Ishikawa (cell line): Measurements from ENCODE around the gene RASA3.
A peak's percentile ranks its signal among the peaks of the same experiment; 100 is the strongest.

Source experiments
- CEBPB ChIP-seq: IDR thresholded peaks from 2 replicates; pipeline ENCODE4 v1.6.1; 2012
- CREB1 ChIP-seq: IDR thresholded peaks from 2 replicates; pipeline ENCODE4 v1.6.1; 2012; ENCODE audit warnings: low read depth
- EGR1 ChIP-seq: IDR thresholded peaks from 2 replicates; pipeline ENCODE4 v1.6.1; 2012
- EP300 ChIP-seq: IDR thresholded peaks from 2 replicates; pipeline ENCODE4 v1.6.1; 2012; ENCODE audit warnings: borderline replicate concordance
- FOXM1 ChIP-seq: IDR thresholded peaks from 2 replicates; pipeline ENCODE4 v1.6.1; 2012; ENCODE audit warnings: low read depth, borderline replicate concordance
- MAX ChIP-seq: IDR thresholded peaks from 2 replicates; pipeline ENCODE4 v1.6.1; 2012
- NFIC ChIP-seq: IDR thresholded peaks from 2 replicates; pipeline ENCODE4 v1.6.1; 2012
- RAD21 ChIP-seq: IDR thresholded peaks from 2 replicates; pipeline ENCODE4 v1.6.1; 2012; ENCODE audit warnings: low read depth
- TAF1 ChIP-seq: IDR thresholded peaks from 2 replicates; pipeline ENCODE4 v1.6.1; 2012; ENCODE audit warnings: low read depth, mild to moderate bottlenecking
- TCF12 ChIP-seq: IDR thresholded peaks from 2 replicates; pipeline ENCODE4 v1.6.1; 2012; ENCODE audit warnings: low read depth
- TEAD4 ChIP-seq: IDR thresholded peaks from 2 replicates; pipeline ENCODE4 v1.6.1; 2012
- USF1 ChIP-seq: IDR thresholded peaks from 2 replicates; pipeline ENCODE4 v1.6.1; 2012
- YY1 ChIP-seq: IDR thresholded peaks from 2 replicates; pipeline ENCODE4 v1.6.1; 2012; ENCODE audit warnings: low read depth
- ZBTB7A ChIP-seq: IDR thresholded peaks from 2 replicates; pipeline ENCODE4 v1.6.1; 2012; ENCODE audit warnings: low read depth
- TF ChIP-seq, protein P1 (sequence below): IDR thresholded peaks from 2 replicates; pipeline ENCODE4 v1.6.1; 2012; ENCODE audit warnings: low read depth, mild to moderate bottlenecking

The RASA3 gene

DNA sequence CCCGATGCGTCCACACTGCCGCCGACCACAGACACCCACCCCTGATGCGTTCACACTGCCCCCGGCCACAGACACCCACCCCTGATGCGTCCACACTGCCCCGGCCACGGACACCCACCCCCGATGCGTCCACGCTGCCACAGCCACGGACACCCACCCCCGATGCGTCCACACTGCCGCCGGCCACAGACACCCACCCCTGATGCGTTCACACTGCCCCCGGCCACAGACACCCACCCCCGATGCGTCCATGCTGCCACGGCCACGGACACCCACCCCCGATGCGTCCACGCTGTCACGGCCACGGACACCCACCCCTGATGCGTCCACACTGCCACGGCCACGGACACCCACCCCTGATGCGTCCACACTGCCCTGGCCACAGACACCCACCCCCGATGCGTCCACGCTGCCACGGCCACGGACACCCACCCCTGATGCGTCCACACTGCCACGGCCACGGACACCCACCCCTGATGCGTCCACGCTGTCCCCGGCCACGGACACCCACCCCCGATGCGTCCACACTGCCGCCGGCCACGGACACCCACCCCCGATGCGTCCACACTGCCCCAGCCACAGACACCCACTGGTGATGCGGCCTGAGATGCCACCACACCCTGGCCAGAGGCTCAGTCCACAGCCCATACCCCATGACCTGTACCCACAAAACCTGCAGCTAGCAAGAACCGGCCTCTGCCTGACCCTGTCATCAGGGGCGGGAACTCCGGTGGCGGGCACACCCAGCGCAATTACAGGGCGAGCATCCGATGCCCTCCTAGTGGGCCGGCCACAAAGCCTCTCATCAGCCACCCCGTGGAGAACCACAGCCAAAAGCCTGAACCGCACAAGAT, 28.4 kb downstream of the RASA3 start:
- TF ChIP-seq YY1, result no peak

DNA sequence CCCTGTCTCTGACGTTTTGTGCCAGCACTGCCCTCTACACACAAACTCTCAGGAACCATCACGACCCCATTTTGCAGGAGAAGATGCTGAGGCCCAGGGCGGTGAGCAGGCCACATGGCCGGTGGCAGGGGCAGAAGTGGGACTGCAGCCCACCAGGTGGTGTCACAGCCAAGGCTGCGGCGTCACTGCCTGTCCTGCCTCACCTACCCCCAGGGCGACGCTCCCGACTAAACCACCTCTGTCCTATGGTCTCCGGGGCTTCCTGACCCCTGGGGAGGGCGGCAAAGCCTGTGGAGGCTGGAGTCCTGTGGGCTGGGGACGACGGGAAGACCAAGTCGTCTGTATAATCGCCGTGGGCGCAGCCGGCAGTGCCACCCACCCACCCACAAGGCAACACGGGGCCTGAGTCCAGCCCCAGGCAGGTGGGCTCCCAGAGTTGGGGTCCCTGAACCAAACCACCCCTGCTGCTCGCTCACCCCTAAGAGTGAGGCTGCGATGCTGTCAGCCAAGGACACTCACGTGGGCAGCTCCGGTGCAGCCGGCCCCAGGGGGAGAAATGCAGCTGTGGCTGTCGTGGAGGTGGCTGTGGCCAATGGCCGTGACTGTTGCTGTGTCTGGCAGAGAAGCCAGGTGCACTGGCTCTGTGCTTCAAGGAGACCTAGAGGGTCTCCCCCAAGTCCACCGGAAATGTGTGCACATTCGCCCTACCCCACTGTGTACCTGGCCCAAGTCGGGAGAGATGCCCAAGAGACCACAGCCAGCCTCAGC, 29.7 kb downstream of the RASA3 start:
- 0 out of 2 replicates have a peak, but pooled peaks have one; percentile 13 for TF ChIP-seq ZBTB7A
- TF ChIP-seq RAD21, result no peak

GRCh38 chr13:114102131-114102520, 30.3 kb downstream of the RASA3 start:
- no peak for TF ChIP-seq TCF12
- TF ChIP-seq RAD21, result no peak
- no peak for TF ChIP-seq TEAD4
- no peak for TF ChIP-seq USF1
- TF ChIP-seq EGR1, result 0 out of 2 replicates have a peak, but pooled peaks have one; percentile 16
- TF ChIP-seq TAF1, result no peak
- no peak for TF ChIP-seq EP300
- TF ChIP-seq ZBTB7A, result 0 out of 2 replicates have a peak, but pooled peaks have one; percentile 10
- TF ChIP-seq NFIC, result no peak
- no peak for TF ChIP-seq CEBPB
- TF ChIP-seq, protein P1, sequence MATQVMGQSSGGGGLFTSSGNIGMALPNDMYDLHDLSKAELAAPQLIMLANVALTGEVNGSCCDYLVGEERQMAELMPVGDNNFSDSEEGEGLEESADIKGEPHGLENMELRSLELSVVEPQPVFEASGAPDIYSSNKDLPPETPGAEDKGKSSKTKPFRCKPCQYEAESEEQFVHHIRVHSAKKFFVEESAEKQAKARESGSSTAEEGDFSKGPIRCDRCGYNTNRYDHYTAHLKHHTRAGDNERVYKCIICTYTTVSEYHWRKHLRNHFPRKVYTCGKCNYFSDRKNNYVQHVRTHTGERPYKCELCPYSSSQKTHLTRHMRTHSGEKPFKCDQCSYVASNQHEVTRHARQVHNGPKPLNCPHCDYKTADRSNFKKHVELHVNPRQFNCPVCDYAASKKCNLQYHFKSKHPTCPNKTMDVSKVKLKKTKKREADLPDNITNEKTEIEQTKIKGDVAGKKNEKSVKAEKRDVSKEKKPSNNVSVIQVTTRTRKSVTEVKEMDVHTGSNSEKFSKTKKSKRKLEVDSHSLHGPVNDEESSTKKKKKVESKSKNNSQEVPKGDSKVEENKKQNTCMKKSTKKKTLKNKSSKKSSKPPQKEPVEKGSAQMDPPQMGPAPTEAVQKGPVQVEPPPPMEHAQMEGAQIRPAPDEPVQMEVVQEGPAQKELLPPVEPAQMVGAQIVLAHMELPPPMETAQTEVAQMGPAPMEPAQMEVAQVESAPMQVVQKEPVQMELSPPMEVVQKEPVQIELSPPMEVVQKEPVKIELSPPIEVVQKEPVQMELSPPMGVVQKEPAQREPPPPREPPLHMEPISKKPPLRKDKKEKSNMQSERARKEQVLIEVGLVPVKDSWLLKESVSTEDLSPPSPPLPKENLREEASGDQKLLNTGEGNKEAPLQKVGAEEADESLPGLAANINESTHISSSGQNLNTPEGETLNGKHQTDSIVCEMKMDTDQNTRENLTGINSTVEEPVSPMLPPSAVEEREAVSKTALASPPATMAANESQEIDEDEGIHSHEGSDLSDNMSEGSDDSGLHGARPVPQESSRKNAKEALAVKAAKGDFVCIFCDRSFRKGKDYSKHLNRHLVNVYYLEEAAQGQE, result no peak
- no peak for TF ChIP-seq FOXM1
- no peak for TF ChIP-seq MAX

DNA sequence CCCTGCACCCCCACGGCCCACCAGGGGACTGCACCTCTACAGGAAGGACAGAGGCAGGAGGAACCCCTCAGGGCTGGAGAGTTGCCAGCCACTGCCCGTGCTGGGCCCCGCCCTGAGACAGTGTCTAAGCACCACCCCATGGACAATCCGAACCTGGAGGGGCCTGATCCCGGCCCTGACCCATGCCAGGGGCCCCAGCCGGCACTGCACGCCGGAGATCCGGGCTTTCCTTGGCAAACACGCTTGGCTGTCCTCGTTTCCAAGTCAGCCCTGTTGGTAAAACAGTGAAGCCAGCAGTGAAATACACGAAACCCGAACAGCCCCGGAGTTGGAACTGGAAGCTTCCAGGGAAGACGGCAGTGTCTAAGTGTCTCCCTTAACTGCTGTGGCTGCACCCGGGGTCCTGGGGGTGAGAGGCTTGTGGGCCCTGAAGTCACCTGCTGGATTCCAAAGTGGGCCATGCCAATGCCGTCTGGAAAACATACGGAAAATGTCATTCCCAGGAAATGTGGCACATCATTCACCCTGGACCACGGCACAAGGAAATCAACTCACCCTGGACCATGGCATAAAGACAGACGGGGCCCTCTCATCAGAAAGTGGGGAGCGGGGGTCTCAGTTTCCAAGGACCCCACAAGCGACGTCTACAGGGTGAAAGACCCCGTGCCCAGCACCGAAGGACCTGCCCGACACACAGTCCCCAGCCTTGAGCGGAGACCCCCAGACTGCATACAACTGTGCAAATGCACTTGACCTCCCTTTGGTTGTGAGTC, 30.9 kb downstream of the RASA3 start:
- TF ChIP-seq TAF1 (no peak), ZBTB7A (0 out of 2 replicates have a peak, but pooled peaks have one; percentile 4)

DNA sequence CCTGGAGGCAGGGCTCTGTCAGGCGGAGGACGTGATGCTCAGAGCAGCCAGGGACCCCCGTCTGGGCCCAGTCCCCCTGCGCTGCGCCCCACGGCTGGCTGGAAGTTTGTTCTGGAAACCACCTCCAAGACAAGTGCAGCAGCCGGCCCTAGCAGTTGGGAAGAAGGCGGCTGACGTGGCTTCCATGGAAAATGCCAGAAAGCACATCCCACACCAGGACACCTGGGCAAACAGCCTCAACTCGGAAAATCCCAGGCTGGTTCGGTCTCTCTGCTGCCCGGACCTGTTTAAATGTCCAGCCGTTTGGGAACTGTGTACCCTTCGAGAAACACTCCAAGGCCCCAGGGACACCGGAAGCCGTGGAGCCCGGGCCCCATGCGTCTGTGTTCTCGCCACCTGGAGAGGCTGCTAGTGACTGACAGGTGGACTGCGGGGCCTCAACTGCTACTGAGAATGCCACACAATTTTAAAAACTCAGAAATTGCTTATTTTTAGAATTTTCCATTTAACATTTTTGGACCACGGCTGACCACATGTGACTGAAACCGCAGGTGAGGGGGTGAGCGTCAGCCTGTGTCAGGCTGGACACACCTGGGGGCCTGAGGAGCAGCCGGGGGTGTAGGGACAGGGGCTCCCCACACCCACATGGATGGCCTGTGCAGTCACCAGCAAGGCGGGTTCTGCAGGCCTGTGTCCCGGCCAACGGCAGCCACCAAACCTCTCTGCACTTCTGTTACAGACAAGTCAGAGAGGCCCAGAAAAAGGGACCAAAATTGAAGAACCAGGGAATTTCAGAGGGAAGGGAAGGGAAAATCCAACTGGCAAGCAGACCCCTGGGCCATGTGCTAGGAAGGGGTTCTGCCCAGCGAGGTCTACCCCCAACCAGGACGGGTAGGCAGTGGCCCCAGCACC, 31.7 kb downstream of the RASA3 start:
- TF ChIP-seq EGR1 (no peak), USF1 (no peak), TCF12 (no peak), CEBPB (no peak), EP300 (no peak), MAX (no peak), CREB1 (no peak), NFIC (no peak), TAF1 (no peak), RAD21 (no peak), ZBTB7A (no peak), YY1 (no peak), FOXM1 (no peak), TEAD4 (no peak)
- TF ChIP-seq, protein P1, result no peak
